ENCODE results near the gene SIK3.

DNA sequence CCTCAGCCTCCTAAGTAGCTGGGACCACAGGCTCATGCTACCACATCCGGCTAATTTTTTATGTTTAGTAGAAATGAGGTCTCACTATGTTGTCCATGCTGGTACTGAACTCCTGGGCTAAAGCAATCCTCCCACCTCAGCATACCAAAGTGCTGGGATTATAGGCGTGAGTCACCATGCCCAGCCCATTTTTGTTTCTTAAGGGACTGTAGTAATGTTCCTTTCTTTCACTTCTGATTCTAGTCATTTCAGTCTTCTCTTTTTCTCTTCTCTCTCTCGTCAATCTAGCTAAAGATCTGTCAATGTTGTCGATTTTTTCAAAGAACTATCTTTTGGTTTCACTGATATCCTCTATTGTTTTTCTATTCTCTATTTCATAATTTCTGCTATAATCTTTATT, 149.8 kb downstream of the SIK3 start:
- TF ChIP-seq, protein P1, sequence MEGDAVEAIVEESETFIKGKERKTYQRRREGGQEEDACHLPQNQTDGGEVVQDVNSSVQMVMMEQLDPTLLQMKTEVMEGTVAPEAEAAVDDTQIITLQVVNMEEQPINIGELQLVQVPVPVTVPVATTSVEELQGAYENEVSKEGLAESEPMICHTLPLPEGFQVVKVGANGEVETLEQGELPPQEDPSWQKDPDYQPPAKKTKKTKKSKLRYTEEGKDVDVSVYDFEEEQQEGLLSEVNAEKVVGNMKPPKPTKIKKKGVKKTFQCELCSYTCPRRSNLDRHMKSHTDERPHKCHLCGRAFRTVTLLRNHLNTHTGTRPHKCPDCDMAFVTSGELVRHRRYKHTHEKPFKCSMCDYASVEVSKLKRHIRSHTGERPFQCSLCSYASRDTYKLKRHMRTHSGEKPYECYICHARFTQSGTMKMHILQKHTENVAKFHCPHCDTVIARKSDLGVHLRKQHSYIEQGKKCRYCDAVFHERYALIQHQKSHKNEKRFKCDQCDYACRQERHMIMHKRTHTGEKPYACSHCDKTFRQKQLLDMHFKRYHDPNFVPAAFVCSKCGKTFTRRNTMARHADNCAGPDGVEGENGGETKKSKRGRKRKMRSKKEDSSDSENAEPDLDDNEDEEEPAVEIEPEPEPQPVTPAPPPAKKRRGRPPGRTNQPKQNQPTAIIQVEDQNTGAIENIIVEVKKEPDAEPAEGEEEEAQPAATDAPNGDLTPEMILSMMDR (IDR thresholded peaks at IDR 0.05; ENCODE audit: low read length) = no peak
- no peak for TF ChIP-seq EZH2 (optimal IDR thresholded peaks at IDR 0.05; ENCODE audit: low read depth, low read length)

All from MM.1S (cell line).